Vagina (tissue), 2 donors: ENCODE measurements around the gene ATP6V0D1. TPM values are rescaled to one million over a fixed set of nuclear protein-coding genes. Genes with fewer than 3 reads are reported as not detected.
A peak's percentile ranks its signal among the peaks of the same experiment; 100 is the strongest.

Experiments used
- DNase-seq, 2 donors: peaks; one replicate each; pipeline ENCODE4 v3.0.0-alpha.2; 2017; ENCODE audit errors: extremely low spot score in 2 of 2
- H3K27ac ChIP-seq: fragments of 200-600 bp; sonication (generic); one replicate; pipeline ENCODE4 v1.5.1; 2019
- H3K27me3 ChIP-seq: fragments of 200-600 bp; sonication (generic); one replicate; pipeline ENCODE4 v1.5.1; 2019
- H3K36me3 ChIP-seq, 2 donors: fragments of 200-600 bp; sonication (generic); one replicate each; pipeline ENCODE4 v1.5.1; 2017 to 2019
- H3K4me1 ChIP-seq: fragments of 200-600 bp; sonication (generic); one replicate; pipeline ENCODE4 v1.5.1; 2019
- H3K4me3 ChIP-seq, 2 donors: fragments of 200-600 bp; sonication (generic); 1 replicate in 1 of 2; 2 replicates in 1 of 2; pipeline ENCODE4 v1.5.1; 2016 to 2019
- H3K9me3 ChIP-seq: fragments of 200-600 bp; sonication (generic); one replicate; pipeline ENCODE4 v1.5.1; 2019
- POLR2A ChIP-seq, 2 donors: fragments of 450-650 bp; IDR thresholded peaks; one replicate each; pipeline ENCODE4 v1.6.1; 2017; ENCODE audit warnings: antibody characterized with exemption in 2 of 2, mild to moderate bottlenecking in 2 of 2, moderate library complexity in 2 of 2
- POLR2AphosphoS5 ChIP-seq, 2 donors: sonication (generic); formaldehyde crosslinking; IDR thresholded peaks; one replicate each; pipeline ENCODE4 v1.9.0; 2017; ENCODE audit warnings: antibody characterized with exemption in 2 of 2, mild to moderate bottlenecking in 2 of 2, low read depth in 1 of 2; ENCODE audit not compliant: insufficient read depth in 1 of 2
- intact Hi-C: fragments of 100-400 bp; cut with DNase I; formaldehyde crosslinking; loops from one replicate; pipeline ENCODE4 v1.15.1; 2023
- total RNA-seq: library from RNA; depleted of rRNA; stranded (reverse); fragments of >200 nt; gene quantifications from one replicate; pipeline ENCODE4 v1.2.3, GENCODE V29; 2016
- TF ChIP-seq, protein P1 (sequence below), 3 experiments: fragments of 450-650 bp in 2 of 3; fragments of 200-600 bp in 1 of 3; sonication (generic) in 1 of 3; IDR thresholded peaks; one replicate each; pipeline ENCODE4 v1.5.1; 2017 to 2019; ENCODE audit warnings: antibody characterized with exemption in 3 of 3, mild to moderate bottlenecking in 2 of 3, moderate library complexity in 2 of 3

The ATP6V0D1 gene
- total RNA-seq, 1 donor from 2014 or later = 110 TPM

- Histone ChIP-seq H3K4me3 (peak within 1 kb of the TSS; percentile 79 to 98), H3K27me3 (no peaks in the 10 kb centered on the region), H3K9me3 (no peaks in the 10 kb centered on the region), H3K27ac (peak within 1 kb of the TSS; percentile 91), H3K36me3 (no peaks in the 10 kb centered on the region), H3K4me1 (peaks cover 39% of the 10 kb centered on the region)
- DNase-seq = no peak
- TF ChIP-seq, protein P1, sequence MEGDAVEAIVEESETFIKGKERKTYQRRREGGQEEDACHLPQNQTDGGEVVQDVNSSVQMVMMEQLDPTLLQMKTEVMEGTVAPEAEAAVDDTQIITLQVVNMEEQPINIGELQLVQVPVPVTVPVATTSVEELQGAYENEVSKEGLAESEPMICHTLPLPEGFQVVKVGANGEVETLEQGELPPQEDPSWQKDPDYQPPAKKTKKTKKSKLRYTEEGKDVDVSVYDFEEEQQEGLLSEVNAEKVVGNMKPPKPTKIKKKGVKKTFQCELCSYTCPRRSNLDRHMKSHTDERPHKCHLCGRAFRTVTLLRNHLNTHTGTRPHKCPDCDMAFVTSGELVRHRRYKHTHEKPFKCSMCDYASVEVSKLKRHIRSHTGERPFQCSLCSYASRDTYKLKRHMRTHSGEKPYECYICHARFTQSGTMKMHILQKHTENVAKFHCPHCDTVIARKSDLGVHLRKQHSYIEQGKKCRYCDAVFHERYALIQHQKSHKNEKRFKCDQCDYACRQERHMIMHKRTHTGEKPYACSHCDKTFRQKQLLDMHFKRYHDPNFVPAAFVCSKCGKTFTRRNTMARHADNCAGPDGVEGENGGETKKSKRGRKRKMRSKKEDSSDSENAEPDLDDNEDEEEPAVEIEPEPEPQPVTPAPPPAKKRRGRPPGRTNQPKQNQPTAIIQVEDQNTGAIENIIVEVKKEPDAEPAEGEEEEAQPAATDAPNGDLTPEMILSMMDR (IDR thresholded peaks at IDR 0.05) = no peak
- TF ChIP-seq POLR2A (IDR thresholded peaks at IDR 0.05) (no peak), POLR2AphosphoS5 (IDR thresholded peaks at IDR 0.05; ENCODE audit: insufficient read depth in 1 of 2, low read depth in 1 of 2) (peak in 1 of 2 donors; percentile 11)
- intact Hi-C loops = no loop called here
These were observed 47.4 kb upstream of the ATP6V0D1 start, which contains the start of gene RIPOR1 for GRCh38 chr16:67528222-67528869. Gene RIPOR1 (plus strand): TSS chr16:67528829. CDS start chr16:67538447, 9,618 bp downstream.

GRCh38 chr16:67526149-67526791 is 45.3 kb upstream of the ATP6V0D1 start:
- no peak for DNase-seq
- no peaks in the 10 kb centered on the region for H3K36me3 ChIP-seq
- no peak overlapping the region for H3K27ac ChIP-seq
- TF ChIP-seq, protein P1 (IDR thresholded peaks at IDR 0.05) = no peak
- TF ChIP-seq POLR2AphosphoS5 (IDR thresholded peaks at IDR 0.05; ENCODE audit: insufficient read depth in 1 of 2, low read depth in 1 of 2) (no peak), POLR2A (IDR thresholded peaks at IDR 0.05) (no peak)
- no peak overlapping the region for H3K4me3 ChIP-seq
- peaks cover 39% of the 10 kb centered on the region for H3K4me1 ChIP-seq
- intact Hi-C loops = no loop called here
- no peaks in the 10 kb centered on the region for H3K27me3 ChIP-seq
- no peaks in the 10 kb centered on the region for H3K9me3 ChIP-seq

DNA sequence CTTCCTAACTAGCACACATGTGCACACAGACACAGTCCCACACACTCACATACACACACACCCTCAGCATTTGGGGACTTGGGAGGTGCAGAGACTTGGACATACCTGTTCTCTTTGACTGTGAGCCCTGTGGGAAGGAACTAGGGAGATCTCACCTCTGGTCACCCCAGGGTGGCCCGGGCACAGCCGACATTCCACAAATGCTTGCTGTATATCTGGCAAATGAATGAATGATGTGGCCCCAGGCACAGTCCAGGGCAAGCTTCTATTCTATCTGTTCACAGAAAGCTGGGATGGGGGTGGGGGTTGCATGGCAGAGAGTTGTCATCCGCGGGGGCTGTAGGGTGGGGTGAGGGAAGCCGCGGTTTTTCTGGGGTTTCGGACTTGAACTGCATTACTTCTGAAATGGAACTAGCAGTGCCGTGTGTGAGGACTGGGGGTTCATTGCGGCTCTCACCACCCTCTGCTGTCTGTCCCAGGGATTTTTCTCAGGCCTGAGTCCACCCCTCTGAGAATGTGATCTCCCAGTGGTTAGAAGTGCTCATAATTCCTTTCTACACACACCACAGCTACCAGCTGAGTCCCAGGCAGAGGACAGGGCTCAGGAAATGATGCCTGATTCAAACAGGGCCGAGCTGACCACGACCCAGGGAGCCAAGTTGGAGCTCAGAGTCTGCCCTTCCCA is 44.4 kb upstream of the ATP6V0D1 start:
- Histone ChIP-seq H3K27me3 (no peaks in the 10 kb centered on the region), H3K27ac (no peak overlapping the region), H3K4me1 (peaks cover 30% of the 10 kb centered on the region), H3K9me3 (no peaks in the 10 kb centered on the region), H3K4me3 (no peak overlapping the region), H3K36me3 (no peaks in the 10 kb centered on the region)
- TF ChIP-seq POLR2A (IDR thresholded peaks at IDR 0.05) (no peak), POLR2AphosphoS5 (IDR thresholded peaks at IDR 0.05; ENCODE audit: insufficient read depth in 1 of 2, low read depth in 1 of 2) (no peak)
- TF ChIP-seq, protein P1 (IDR thresholded peaks at IDR 0.05) = no peak
- intact Hi-C loops = no loop called here
- no peak for DNase-seq

- Histone ChIP-seq H3K9me3 (no peaks in the 10 kb centered on the region), H3K27me3 (no peaks in the 10 kb centered on the region), H3K4me3 (peak overlapping the region; percentile 45 to 55), H3K36me3 (no peaks in the 10 kb centered on the region), H3K4me1 (peaks cover 8% of the 10 kb centered on the region), H3K27ac (peak overlapping the region; percentile 98)
- intact Hi-C loops = loop anchor here (2.0 kb wide), 1 partner anchor 148 kb away; no protein-coding TSS in a partner anchor
- TF ChIP-seq POLR2A (IDR thresholded peaks at IDR 0.05) (no peak), POLR2AphosphoS5 (IDR thresholded peaks at IDR 0.05; ENCODE audit: insufficient read depth in 1 of 2, low read depth in 1 of 2) (peak; percentile 79 to 85)
- TF ChIP-seq, protein P1 (IDR thresholded peaks at IDR 0.05) = peak; percentile 79 to 96 (median 86)
- peak in 1 of 2 donors; percentile 94 for DNase-seq
These were observed 40.3 kb upstream of the ATP6V0D1 start for GRCh38 chr16:67521095-67521804.
